ENCODE measurements around the gene ACSF3. TPM values are rescaled to one million over a fixed set of nuclear protein-coding genes. Genes with fewer than 3 reads are reported as not detected.

Gene ACSF3
- total RNA-seq, 1 experiment from 2014 or later: 74.5 TPM

DNA sequence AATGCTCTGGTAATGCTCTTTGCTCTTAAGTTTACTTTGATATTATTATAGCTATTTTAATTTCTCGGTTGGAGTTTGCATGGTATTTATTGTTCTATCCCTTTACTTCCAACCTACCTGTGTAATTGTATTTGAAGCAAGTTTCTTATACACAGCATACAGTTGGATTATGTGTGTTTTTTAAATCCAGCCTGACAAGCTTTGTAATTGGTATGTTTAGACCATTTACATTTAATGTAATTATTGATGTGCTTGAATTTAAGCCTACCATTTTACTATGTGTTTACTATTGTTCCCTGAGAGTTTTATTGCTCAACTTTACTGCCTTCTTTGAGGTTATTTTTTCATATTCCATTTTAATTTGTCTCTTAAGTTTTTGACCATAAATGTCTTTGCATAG lies 35.7 kb downstream of the ACSF3 start:
- H3K27me3 ChIP-seq (ENCODE audit: insufficient read depth, low read length): no peaks in the 10 kb centered on the region
- POLR2A ChIA-PET: no interaction called here
- BruUV-seq (replicated peaks): no TSS peak
- no peak overlapping the region for H2AFZ ChIP-seq (ENCODE audit: low read depth, low read length, poor library complexity, severe bottlenecking)
- intact Hi-C loops (cut with micrococcal nuclease): no loop called here
- ATAC-seq (no peak), DNase-seq (ENCODE audit: low read depth, low spot score) (no peak)
- no peak overlapping the region for H3K27ac ChIP-seq (ENCODE audit: low read depth, low read length)
- H3K4me3 ChIP-seq (replicated peaks in 1 of 2; ENCODE audit: low read depth in 1 of 2, low read length in 2 of 2): no peak overlapping the region
- H3K4me1 ChIP-seq (ENCODE audit: control insufficient read depth in 1 of 2, insufficient read depth in 2 of 2, low read length in 2 of 2): no peaks in the 10 kb centered on the region
- H3K9me3 ChIP-seq (ENCODE audit: control insufficient read depth in 1 of 2, insufficient read depth in 1 of 2, low read depth in 1 of 2, low read length in 2 of 2): peaks cover 20 to 21% of the 10 kb centered on the region in 2 experiments; a peak in 3 of 4 replicates
- no peak overlapping the region for H3K9ac ChIP-seq (ENCODE audit: low read length)
- H3K36me3 ChIP-seq (ENCODE audit: control insufficient read depth in 1 of 2, insufficient read depth in 2 of 2, low read length in 2 of 2): peaks cover 8 to 45% of the 10 kb centered on the region in 2 experiments
- no peak overlapping the region for H3K4me2 ChIP-seq (ENCODE audit: low read length)
- TF ChIP-seq ZNF274 (IDR thresholded peaks at IDR 0.05; ENCODE audit: low read depth, low read length): no peak
- TF ChIP-seq POLR2AphosphoS5 (IDR thresholded peaks at IDR 0.05; ENCODE audit: low read depth, low read length): no peak
- TF ChIP-seq, protein P1, sequence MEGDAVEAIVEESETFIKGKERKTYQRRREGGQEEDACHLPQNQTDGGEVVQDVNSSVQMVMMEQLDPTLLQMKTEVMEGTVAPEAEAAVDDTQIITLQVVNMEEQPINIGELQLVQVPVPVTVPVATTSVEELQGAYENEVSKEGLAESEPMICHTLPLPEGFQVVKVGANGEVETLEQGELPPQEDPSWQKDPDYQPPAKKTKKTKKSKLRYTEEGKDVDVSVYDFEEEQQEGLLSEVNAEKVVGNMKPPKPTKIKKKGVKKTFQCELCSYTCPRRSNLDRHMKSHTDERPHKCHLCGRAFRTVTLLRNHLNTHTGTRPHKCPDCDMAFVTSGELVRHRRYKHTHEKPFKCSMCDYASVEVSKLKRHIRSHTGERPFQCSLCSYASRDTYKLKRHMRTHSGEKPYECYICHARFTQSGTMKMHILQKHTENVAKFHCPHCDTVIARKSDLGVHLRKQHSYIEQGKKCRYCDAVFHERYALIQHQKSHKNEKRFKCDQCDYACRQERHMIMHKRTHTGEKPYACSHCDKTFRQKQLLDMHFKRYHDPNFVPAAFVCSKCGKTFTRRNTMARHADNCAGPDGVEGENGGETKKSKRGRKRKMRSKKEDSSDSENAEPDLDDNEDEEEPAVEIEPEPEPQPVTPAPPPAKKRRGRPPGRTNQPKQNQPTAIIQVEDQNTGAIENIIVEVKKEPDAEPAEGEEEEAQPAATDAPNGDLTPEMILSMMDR (IDR thresholded peaks at IDR 0.05 in 2 of 3, conservative IDR thresholded peaks at IDR 0.05 in 1 of 3; ENCODE audit: borderline replicate concordance in 1 of 3, insufficient read depth in 1 of 3, low read depth in 2 of 3, low read length in 2 of 3): no peak
- no peaks in the 10 kb centered on the region for H4K20me1 ChIP-seq (ENCODE audit: insufficient read depth)
- RAD21 ChIA-PET (ENCODE audit: low non-redundant PET in 1 of 2, low total read pairs in 2 of 2, uncharacterized antibody in 2 of 2, unreplicated experiment in 2 of 2): no interaction called here
- CTCF ChIA-PET: no interaction called here
- H3K9me2 ChIP-seq (ENCODE audit: insufficient read depth): no peaks in the 10 kb centered on the region
- peaks cover 10% of the 10 kb centered on the region for H3K79me2 ChIP-seq (ENCODE audit: insufficient read depth, low read length)

GRCh38 chr16:89130448-89130847 lies 36.8 kb downstream of the ACSF3 start:
- no TSS peak for BruUV-seq (replicated peaks)
- H3K9ac ChIP-seq (ENCODE audit: low read length): no peak overlapping the region
- H3K79me2 ChIP-seq (ENCODE audit: insufficient read depth, low read length): peaks cover 10% of the 10 kb centered on the region
- no peak for DNase-seq (ENCODE audit: low read depth, low spot score)
- H2AFZ ChIP-seq (ENCODE audit: low read depth, low read length, poor library complexity, severe bottlenecking): no peak overlapping the region
- no peaks in the 10 kb centered on the region for H3K4me1 ChIP-seq (ENCODE audit: control insufficient read depth in 1 of 2, insufficient read depth in 2 of 2, low read length in 2 of 2)
- ChIA-PET CTCF (no interaction called here), POLR2A (no interaction called here), RAD21 (ENCODE audit: low non-redundant PET in 1 of 2, low total read pairs in 2 of 2, uncharacterized antibody in 2 of 2, unreplicated experiment in 2 of 2) (no interaction called here)
- intact Hi-C loops (cut with micrococcal nuclease): no loop called here
- TF ChIP-seq ZNF274 (IDR thresholded peaks at IDR 0.05; ENCODE audit: low read depth, low read length) (no peak), EZH2 (IDR thresholded peaks at IDR 0.05) (no peak), SRF (IDR thresholded peaks at IDR 0.05; ENCODE audit: low read depth) (no peak), ZFX (IDR thresholded peaks at IDR 0.05) (no peak), ATF3 (IDR thresholded peaks at IDR 0.05) (no peak)
- ATAC-seq: no peak
- no peaks in the 10 kb centered on the region for H3K9me2 ChIP-seq (ENCODE audit: insufficient read depth)
- no peaks in the 10 kb centered on the region for H3K27me3 ChIP-seq (ENCODE audit: insufficient read depth, low read length)
- no peak overlapping the region for H3K4me2 ChIP-seq (ENCODE audit: low read length)
- no peaks in the 10 kb centered on the region for H4K20me1 ChIP-seq (ENCODE audit: insufficient read depth)
- peaks cover 8 to 44% of the 10 kb centered on the region in 2 experiments for H3K36me3 ChIP-seq (ENCODE audit: control insufficient read depth in 1 of 2, insufficient read depth in 2 of 2, low read length in 2 of 2)
- H3K4me3 ChIP-seq (replicated peaks in 1 of 2; ENCODE audit: low read depth in 1 of 2, low read length in 2 of 2): no peak overlapping the region
- H3K9me3 ChIP-seq (ENCODE audit: control insufficient read depth in 1 of 2, insufficient read depth in 1 of 2, low read depth in 1 of 2, low read length in 2 of 2): peaks cover 18 to 20% of the 10 kb centered on the region in 2 experiments; a peak in 3 of 4 replicates
- no peak overlapping the region for H3K27ac ChIP-seq (ENCODE audit: low read depth, low read length)
